Right forelimb (tissue), 1 donor: Measurements from ENCODE around the gene CTSH.
A peak's percentile ranks its signal among the peaks of the same experiment; 100 is the strongest.

Experiments
- DNase-seq: peaks from one replicate; pipeline ENCODE4 v3.0.0-alpha.2; 2018

CTSH gene

GRCh38 chr15:78977591-78978347 lies 32.9 kb upstream of the CTSH start:
- no peak for DNase-seq

GRCh38 chr15:78977091-78977571 lies 32.3 kb upstream of the CTSH start:
- no peak for DNase-seq

GRCh38 chr15:78976691-78977090 lies 31.8 kb upstream of the CTSH start:
- no peak for DNase-seq

GRCh38 chr15:78974272-78974918 lies 29.5 kb upstream of the CTSH start:
- DNase-seq, result no peak

- DNase-seq, result no peak
Measured at GRCh38 chr15:78969687-78970349, 25.0 kb upstream of the CTSH start.

GRCh38 chr15:78968539-78969271 lies 23.9 kb upstream of the CTSH start:
- no peak for DNase-seq

- DNase-seq, result no peak
Measured at GRCh38 chr15:78968114-78968513, 23.3 kb upstream of the CTSH start.

GRCh38 chr15:78960308-78960707 lies 15.5 kb upstream of the CTSH start:
- no peak for DNase-seq

GRCh38 chr15:78959360-78959759 lies 14.5 kb upstream of the CTSH start:
- DNase-seq, result no peak

GRCh38 chr15:78957416-78958093 lies 12.7 kb upstream of the CTSH start:
- DNase-seq, result no peak

GRCh38 chr15:78956937-78957336 lies 12.1 kb upstream of the CTSH start:
- DNase-seq, result no peak

GRCh38 chr15:78955355-78955754 lies 10.5 kb upstream of the CTSH start:
- no peak for DNase-seq

- no peak for DNase-seq
Measured at GRCh38 chr15:78951841-78952238, 7.0 kb upstream of the CTSH start.

GRCh38 chr15:78950902-78951840 lies 6.3 kb upstream of the CTSH start:
- DNase-seq, result no peak

- DNase-seq, result no peak
Measured at GRCh38 chr15:78950343-78950742, 5.5 kb upstream of the CTSH start.

- DNase-seq, result no peak
Measured at GRCh38 chr15:78949461-78949860, 4.6 kb upstream of the CTSH start.

- DNase-seq, result no peak
Measured at GRCh38 chr15:78947506-78947905, 2.7 kb upstream of the CTSH start.

GRCh38 chr15:78946493-78946892 lies 1.6 kb upstream of the CTSH start:
- no peak for DNase-seq

- DNase-seq, result peak; percentile 42
Measured at GRCh38 chr15:78944202-78944625, 632 bp downstream of the CTSH start.

GRCh38 chr15:78943692-78944091 lies 1.2 kb downstream of the CTSH start:
- peak; percentile 61 for DNase-seq

- DNase-seq, result no peak
Measured at GRCh38 chr15:78942741-78943140, 2.1 kb downstream of the CTSH start.
